OCI-LY7 (cell line): ENCODE measurements around the gene ALK. TPM values are rescaled to one million over a fixed set of nuclear protein-coding genes. Genes with fewer than 3 reads are reported as not detected.

ENCODE experiments used
- BruUV-seq: library from RNA; stranded (reverse); fragments of 400-500 nt; replicated peaks from 2 replicates; lab custom pipeline; 2021; lab: Mats Ljungman, UMichigan
- CTCF ChIA-PET: fragments of 300-600 bp; sonication (Branson Sonifier 250); formaldehyde crosslinking; loops from one replicate; lab custom pipeline; 2022; ENCODE audit warnings: antibody characterized with exemption; ENCODE audit not compliant: unreplicated experiment; lab: Charles Lee
- POLR2A ChIA-PET: fragments of 300-600 bp; sonication (Branson Sonifier 250); formaldehyde crosslinking; loops from one replicate; lab custom pipeline; 2022; ENCODE audit warnings: antibody characterized with exemption; lab: Charles Lee
- DNase-seq: peaks from one replicate; pipeline ENCODE4 v3.0.0-alpha.2; 2015; ENCODE audit warnings: low spot score
- H2AFZ ChIP-seq: fragments of 200-600 bp; sonication (generic), shearing (Covaris generic); 2 replicates; pipeline ENCODE4 v1.6.1; 2014; ENCODE audit warnings: mild to moderate bottlenecking, antibody characterized with exemption, low read length, moderate library complexity
- H3K27ac ChIP-seq: fragments of 200-600 bp; sonication (generic); 2 replicates; pipeline ENCODE4 v1.5.1; 2014; ENCODE audit warnings: mixed run types, low read depth, mild to moderate bottlenecking, moderate library complexity, low read length, inconsistent platforms; ENCODE audit not compliant: poor library complexity, severe bottlenecking
- H3K36me3 ChIP-seq: fragments of 200-600 bp; sonication (generic); 2 replicates; pipeline ENCODE4 v1.6.1; 2014; ENCODE audit warnings: mild to moderate bottlenecking, antibody characterized with exemption, low read length, moderate library complexity, mixed read lengths; ENCODE audit not compliant: insufficient read depth
- H3K4me1 ChIP-seq: fragments of 200-600 bp; sonication (generic); 2 replicates; pipeline ENCODE4 v1.5.1; 2014; ENCODE audit warnings: mild to moderate bottlenecking, low read length; ENCODE audit not compliant: insufficient read depth, poor library complexity, severe bottlenecking
- H3K4me2 ChIP-seq: fragments of 200-600 bp; sonication (generic); 2 replicates; pipeline ENCODE4 v1.6.1; 2014; ENCODE audit warnings: mild to moderate bottlenecking, low read length
- H3K4me3 ChIP-seq: fragments of 200-600 bp; sonication (generic); 2 replicates; pipeline ENCODE4 v1.5.1; 2014; ENCODE audit warnings: mild to moderate bottlenecking, low read depth, low read length; ENCODE audit not compliant: poor library complexity, severe bottlenecking
- H3K79me2 ChIP-seq: fragments of 200-600 bp; sonication (generic); 2 replicates; pipeline ENCODE4 v1.6.1; 2016; ENCODE audit warnings: low read depth, mild to moderate bottlenecking, low read length, moderate library complexity, mixed read lengths; ENCODE audit not compliant: insufficient read depth
- H3K9me2 ChIP-seq: fragments of 200-600 bp; sonication (generic); 2 replicates; pipeline ENCODE4 v1.6.1; 2016; ENCODE audit warnings: mild to moderate bottlenecking, low read length, mixed read lengths; ENCODE audit not compliant: insufficient read depth
- H3K9me3 ChIP-seq: fragments of 200-600 bp; sonication (generic); 2 replicates; pipeline ENCODE4 v1.6.1; 2014; ENCODE audit warnings: mild to moderate bottlenecking, mixed run types, low read length, mixed read lengths
- H4K20me1 ChIP-seq: fragments of 200-600 bp; sonication (generic); 2 replicates; pipeline ENCODE4 v1.6.1; 2014; ENCODE audit warnings: mild to moderate bottlenecking, antibody characterized with exemption, low read length, moderate library complexity, mixed read lengths; ENCODE audit not compliant: insufficient read depth
- EZH2phosphoT487 ChIP-seq: fragments of 200-600 bp; sonication (generic); IDR thresholded peaks from 2 replicates; pipeline ENCODE4 v1.6.1; 2018; ENCODE audit warnings: low read depth, borderline replicate concordance, mild to moderate bottlenecking, mixed run types, antibody characterized with exemption, low read length, moderate library complexity, mixed read lengths
- intact Hi-C: fragments of 100-400 bp; cut with micrococcal nuclease; formaldehyde crosslinking; loops from one replicate; pipeline ENCODE4 v1.10.0; 2022; ENCODE audit not compliant: unreplicated experiment
- total RNA-seq, 2 experiments: library from RNA; depleted of rRNA in 1 of 2; stranded (reverse); fragments of >200 nt in 1 of 2; shearing (Covaris generic) in 1 of 2; gene quantifications; 2 replicates each; pipeline ENCODE4 v1.2.3, GENCODE V29; 2014 to 2022
- TF ChIP-seq, protein P1 (sequence below): fragments of 200-600 bp; sonication (generic); conservative IDR thresholded peaks from 2 replicates; pipeline ENCODE4 v1.5.1; 2014; ENCODE audit warnings: mild to moderate bottlenecking, antibody characterized with exemption, low read length, moderate library complexity, mixed read lengths

ALK gene
- total RNA-seq, 2 experiments from 2014 or later = 0.09 TPM; not detected in 1

DNA sequence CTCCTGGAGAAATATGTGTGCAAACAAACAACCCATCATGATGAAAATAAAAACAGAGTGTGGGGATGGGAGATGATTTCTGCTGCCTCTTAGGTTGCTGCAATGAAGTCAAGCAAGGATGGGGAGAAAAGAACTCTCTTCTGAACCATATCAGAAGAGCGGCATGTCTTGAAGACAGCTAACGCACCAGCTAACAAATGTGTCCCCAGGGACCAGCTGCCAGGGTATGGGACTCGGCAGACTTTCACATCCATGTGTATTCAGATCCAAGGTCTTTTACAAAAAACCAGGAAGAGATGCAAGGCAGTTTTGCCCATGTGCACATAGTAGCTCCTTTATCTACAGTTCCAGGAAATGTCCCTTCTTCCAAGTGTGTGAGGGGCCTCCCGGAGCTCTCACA lies 680.8 kb downstream of the ALK start:
- ChIA-PET CTCF (no interaction called here), POLR2A (no interaction called here)
- no TSS peak for BruUV-seq
- DNase-seq = no peak
- no peaks in the 10 kb centered on the region for H3K9me3 ChIP-seq
- no peaks in the 10 kb centered on the region for H3K4me1 ChIP-seq
- H3K9me2 ChIP-seq = no peaks in the 10 kb centered on the region
- no peaks in the 10 kb centered on the region for H4K20me1 ChIP-seq
- TF ChIP-seq EZH2phosphoT487 = no peak
- TF ChIP-seq, protein P1, sequence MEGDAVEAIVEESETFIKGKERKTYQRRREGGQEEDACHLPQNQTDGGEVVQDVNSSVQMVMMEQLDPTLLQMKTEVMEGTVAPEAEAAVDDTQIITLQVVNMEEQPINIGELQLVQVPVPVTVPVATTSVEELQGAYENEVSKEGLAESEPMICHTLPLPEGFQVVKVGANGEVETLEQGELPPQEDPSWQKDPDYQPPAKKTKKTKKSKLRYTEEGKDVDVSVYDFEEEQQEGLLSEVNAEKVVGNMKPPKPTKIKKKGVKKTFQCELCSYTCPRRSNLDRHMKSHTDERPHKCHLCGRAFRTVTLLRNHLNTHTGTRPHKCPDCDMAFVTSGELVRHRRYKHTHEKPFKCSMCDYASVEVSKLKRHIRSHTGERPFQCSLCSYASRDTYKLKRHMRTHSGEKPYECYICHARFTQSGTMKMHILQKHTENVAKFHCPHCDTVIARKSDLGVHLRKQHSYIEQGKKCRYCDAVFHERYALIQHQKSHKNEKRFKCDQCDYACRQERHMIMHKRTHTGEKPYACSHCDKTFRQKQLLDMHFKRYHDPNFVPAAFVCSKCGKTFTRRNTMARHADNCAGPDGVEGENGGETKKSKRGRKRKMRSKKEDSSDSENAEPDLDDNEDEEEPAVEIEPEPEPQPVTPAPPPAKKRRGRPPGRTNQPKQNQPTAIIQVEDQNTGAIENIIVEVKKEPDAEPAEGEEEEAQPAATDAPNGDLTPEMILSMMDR = no peak
- H2AFZ ChIP-seq = no peak overlapping the region
- H3K4me3 ChIP-seq = no peak overlapping the region
- no peaks in the 10 kb centered on the region for H3K79me2 ChIP-seq
- no peak overlapping the region for H3K4me2 ChIP-seq
- no peaks in the 10 kb centered on the region for H3K36me3 ChIP-seq
- H3K27ac ChIP-seq = no peak overlapping the region
- intact Hi-C loops = no loop called here

DNA sequence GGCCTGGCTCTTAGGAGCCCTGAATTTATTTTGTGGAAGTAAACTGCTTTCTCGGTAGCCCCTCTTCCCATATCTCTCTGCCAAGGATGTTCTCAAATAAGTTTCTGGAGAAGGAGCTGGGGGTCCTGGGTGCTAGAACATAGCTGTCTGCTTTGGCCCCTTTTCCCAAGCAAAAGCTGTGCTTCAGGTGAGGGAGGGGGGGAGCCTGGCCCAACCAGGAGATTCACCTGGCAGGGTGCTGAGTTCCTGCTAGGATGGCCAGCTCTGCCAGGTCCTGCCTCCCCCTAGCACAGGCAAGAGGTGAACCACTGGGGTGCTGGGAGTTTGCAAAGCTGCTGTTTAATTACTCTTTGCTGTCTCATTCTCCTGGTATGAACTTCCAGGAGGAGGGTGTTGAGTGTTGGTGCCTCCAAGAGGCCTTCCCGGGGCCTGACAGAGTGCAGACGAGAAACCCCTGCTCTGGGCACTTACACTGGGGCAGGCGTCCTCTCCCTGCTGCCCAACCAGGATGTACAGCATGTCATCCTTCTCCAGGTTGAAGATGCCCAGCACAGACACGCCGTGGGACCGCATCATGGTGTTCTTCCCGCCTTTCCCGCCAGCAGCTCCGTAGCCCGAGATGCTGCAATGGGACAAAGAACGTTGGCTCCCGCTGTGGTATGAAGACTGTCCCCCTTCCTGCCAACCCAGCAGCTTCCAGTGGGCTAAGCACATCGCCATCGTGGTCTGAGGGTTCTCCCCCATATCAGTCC lies 682.0 kb downstream of the ALK start:
- H2AFZ ChIP-seq = no peak overlapping the region
- no peaks in the 10 kb centered on the region for H4K20me1 ChIP-seq
- no peaks in the 10 kb centered on the region for H3K9me2 ChIP-seq
- H3K4me3 ChIP-seq = no peak overlapping the region
- TF ChIP-seq, protein P1 = no peak
- no peak for TF ChIP-seq EZH2phosphoT487
- H3K27ac ChIP-seq = no peak overlapping the region
- BruUV-seq = no TSS peak
- no peaks in the 10 kb centered on the region for H3K36me3 ChIP-seq
- H3K79me2 ChIP-seq = no peaks in the 10 kb centered on the region
- no peak overlapping the region for H3K4me2 ChIP-seq
- ChIA-PET POLR2A (no interaction called here), CTCF (interaction anchor here (1.0 kb wide), 1 partner anchor 599 kb away, joined by 3 read pairs; no protein-coding TSS in a partner anchor)
- intact Hi-C loops = no loop called here
- DNase-seq = no peak
- no peaks in the 10 kb centered on the region for H3K4me1 ChIP-seq
- no peaks in the 10 kb centered on the region for H3K9me3 ChIP-seq

DNA sequence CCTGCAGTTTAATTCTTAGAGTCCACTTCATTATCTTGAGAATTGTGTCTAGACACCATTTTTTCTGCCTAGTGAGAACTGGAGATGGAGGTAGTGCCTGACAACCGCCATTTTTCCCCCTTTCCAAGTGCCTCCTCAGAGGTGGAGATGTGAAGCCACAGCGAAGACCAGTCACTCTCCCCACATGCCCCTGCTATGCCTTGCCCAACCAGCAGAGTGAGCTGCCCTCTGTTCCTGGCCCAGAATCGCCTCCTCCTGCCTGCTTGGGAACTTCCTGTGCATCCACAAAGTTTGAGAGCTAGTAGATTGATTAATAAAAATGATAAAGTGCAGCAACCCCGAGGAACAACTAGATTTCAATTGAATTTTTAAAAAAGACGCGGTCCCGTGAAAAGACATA lies 682.9 kb downstream of the ALK start:
- Histone ChIP-seq H4K20me1 (no peaks in the 10 kb centered on the region), H3K4me1 (no peaks in the 10 kb centered on the region), H3K4me3 (no peak overlapping the region), H3K27ac (no peak overlapping the region), H3K79me2 (no peaks in the 10 kb centered on the region), H3K36me3 (no peaks in the 10 kb centered on the region), H3K4me2 (no peak overlapping the region), H3K9me3 (no peaks in the 10 kb centered on the region), H3K9me2 (no peaks in the 10 kb centered on the region), H2AFZ (no peak overlapping the region)
- ChIA-PET CTCF (interaction anchor here (1.0 kb wide), 1 partner anchor 600 kb away, joined by 3 read pairs; no protein-coding TSS in a partner anchor), POLR2A (interaction anchor here (0.7 kb wide), 1 partner anchor 63 kb away, joined by 3 read pairs; no protein-coding TSS in a partner anchor)
- peak; percentile 9 for DNase-seq
- no TSS peak for BruUV-seq
- TF ChIP-seq, protein P1 = peak; percentile 59
- TF ChIP-seq EZH2phosphoT487 = no peak
- intact Hi-C loops = no loop called here
